Fibroblast of pulmonary artery (primary cell): ENCODE results near the gene AGXT.
A peak's percentile ranks its signal among the peaks of the same experiment; 100 is the strongest.

Experiments used
- DNase-seq: peaks from one replicate; pipeline ENCODE4 v3.0.0-alpha.2; 2010; ENCODE audit warnings: low read depth
- H3K4me3 ChIP-seq: replicated peaks from 2 replicates; pipeline ENCODE4 v1.5.1; 2011; ENCODE audit warnings: low read depth, mild to moderate bottlenecking, control low read depth, low read length, moderate library complexity
- CTCF ChIP-seq: IDR thresholded peaks from 2 replicates; pipeline ENCODE4 v1.5.1; 2011; ENCODE audit warnings: mild to moderate bottlenecking, control low read depth, low read length, inconsistent platforms; ENCODE audit errors: missing control alignments

Gene AGXT

DNA sequence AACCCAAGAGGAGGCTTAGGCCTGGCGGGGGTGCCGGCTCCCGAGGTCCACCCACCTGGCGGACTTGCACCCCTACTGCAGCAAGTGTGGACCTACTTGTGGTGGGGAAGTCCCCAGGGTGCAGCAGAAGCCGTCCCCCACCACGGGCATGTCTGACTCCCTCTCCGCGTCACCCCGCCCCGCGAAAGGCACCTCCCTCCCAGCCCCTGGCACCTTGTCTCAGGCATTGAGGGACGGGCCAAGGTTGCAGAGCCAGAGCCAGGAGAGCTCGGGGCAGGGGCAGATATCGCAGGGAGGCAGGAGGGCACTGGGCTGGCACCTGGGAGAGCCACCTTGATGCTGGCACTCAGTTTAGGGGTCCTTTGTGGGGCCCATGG, 56.6 kb downstream of the AGXT start:
- H3K4me3 ChIP-seq: no peak overlapping the region
- TF ChIP-seq CTCF: no peak

DNA sequence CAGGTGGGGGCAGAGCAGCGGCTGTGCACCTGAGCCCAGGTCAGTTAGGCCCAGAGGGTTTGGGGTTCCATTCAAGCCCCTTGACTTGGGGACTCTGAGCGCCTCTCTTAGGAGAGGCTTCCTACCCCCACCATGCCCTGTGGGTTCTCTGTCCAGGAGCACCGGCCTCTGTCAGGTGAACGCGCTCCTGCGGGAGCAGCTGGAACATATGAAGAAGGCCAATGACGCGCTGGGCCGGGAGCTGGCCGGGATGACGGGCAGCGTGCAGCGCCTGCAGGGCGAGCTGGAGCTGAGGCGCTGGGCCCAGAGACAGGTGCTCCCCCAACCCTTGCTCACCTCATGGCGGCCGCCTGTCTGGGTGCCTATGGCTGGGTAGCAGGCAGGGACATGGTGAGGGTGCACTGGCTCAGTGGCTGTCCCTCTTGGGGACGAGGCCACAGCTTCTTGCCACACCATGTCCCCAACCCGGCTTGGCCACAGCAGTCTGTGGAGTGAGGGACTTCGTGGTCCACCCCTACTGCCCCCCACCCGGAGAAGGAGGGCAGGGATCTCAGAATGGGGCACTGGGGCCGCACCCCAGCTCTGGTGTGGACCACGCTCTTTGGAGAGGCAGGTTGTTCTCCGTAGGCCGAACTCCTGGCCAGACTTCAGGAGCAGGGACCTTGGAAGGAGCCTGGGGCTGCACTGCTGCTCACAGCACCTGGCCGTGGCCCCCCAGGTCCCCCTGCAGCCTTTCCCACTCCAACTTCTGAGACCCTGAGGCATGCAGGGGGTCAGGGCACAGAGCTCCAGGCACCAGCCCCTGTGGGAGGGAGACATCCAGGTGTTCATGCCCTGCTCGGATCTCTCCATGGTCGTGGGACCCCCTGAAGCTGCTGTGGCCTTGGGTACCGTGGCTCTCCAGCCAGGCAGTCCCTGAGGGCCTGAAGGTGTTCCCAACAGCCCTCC, 57.2 kb downstream of the AGXT start:
- H3K4me3 ChIP-seq: no peak overlapping the region
- DNase-seq: no peak
- no peak for TF ChIP-seq CTCF

More for the DNA sequence above, 56.6 kb downstream of the AGXT start:
- no peak for DNase-seq

GRCh38 chr2:240926516-240927389, 58.1 kb downstream of the AGXT start:
- DNase-seq: peak; percentile 39
- TF ChIP-seq CTCF: no peak
- H3K4me3 ChIP-seq: peak overlapping the region; percentile 41

DNA sequence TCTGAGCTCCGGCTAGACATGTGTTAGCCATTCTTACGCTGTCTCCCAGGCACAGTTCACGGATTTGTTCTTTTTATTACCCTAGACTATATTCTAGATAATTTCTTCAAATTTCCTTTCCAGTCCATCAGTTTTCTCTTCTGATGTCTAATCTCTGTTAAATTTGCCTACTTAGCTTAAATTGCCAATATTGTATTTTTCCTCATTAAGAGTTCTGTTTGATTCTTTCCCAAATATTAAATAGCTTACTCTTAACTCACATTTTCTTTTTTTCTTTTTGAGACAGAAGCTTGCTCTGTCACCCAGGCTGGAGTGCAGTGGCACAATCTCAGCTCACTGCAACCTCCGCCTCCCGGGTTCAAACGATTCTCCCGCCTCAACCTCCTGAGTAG, 58.8 kb downstream of the AGXT start:
- no peak for TF ChIP-seq CTCF
- DNase-seq: no peak
- no peak overlapping the region for H3K4me3 ChIP-seq

DNA sequence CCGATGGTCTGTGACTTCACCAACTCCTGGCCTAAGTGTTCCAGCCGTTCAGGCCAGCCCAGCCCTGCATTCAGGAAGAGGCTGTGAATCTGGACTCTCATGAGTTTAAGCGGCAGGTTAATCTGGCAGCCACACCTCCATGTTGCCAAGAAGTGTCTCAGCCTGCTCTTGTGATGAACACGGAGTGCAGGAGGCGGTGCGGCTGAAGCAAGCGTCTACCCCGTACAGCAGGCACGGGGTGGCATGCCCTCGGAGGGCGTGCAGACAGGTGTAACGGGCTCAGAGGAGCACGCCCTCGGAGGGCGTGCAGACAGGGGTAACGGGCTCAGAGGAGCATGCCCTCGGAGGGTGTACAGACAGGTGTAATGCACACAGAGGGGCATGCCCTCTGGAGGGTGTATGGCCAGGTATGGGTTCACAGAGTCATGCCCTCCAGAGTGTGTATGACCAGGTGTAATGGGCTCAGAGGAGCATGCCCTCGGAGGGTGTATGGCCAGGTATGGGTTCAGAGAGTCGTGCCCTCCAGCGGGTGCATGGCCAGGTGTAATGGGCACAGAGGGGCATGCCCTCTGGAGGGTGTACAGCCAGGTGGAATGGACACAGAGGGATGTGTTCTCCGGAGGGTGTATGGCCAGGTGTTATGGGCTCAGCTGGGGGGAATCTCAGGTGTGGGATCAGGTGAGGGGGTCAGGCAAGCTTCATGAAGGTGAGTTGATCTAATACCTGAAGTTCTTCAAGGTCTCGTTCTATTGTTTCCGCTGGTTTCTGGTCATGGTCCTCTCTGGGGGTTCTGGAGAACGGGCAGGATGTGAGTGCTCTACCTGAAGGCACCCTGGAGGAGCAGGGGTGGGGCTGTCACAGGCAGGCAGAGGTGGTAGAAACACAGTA, 60.1 kb downstream of the AGXT start:
- TF ChIP-seq CTCF: no peak
- DNase-seq: no peak
- no peak overlapping the region for H3K4me3 ChIP-seq

DNA sequence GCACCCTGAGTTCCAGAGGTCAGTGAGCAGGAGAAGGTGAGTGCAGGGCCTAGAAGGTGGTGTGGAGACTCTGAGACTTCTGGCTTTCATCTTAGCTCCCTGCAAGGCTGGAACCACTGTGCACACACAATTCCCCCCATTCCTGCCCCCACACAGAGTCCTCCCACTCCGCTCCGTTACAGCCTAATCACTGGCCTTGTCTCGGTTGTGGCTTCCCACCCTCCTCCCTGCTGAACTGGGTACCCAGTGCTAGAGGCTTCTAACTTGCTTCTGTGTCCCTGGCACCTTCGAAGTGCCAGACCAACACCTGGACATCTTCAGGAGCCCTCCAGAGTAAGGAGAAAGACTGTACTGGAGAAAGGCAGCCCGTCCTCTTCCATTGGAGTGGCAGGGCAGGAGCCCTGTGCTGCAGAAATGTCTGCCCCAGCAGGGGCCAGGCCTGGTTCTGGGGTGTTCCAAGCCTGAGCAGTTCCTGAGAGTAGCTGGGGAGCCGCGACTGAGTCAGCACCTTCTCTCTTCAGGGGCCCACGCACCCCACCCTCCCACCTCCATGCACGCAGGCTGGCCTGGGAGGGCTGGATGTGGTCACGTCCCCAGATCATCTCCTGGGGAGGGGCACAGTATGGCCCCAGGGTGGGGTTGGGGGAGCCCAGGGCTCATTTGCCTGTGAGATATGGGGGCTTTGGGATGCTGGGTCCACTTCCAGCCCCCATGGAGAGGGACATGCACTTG, 60.9 kb downstream of the AGXT start:
- TF ChIP-seq CTCF: no peak
- H3K4me3 ChIP-seq: no peak overlapping the region
- DNase-seq: no peak
